NT2/D1 (cell line): ENCODE measurements around the gene IL3RA.

Experiments
- SUZ12 ChIP-seq: IDR thresholded peaks from 2 replicates; pipeline ENCODE4 v1.6.1; 2011; ENCODE audit not compliant: insufficient read length, insufficient read depth; ENCODE audit errors: extremely low read depth
- YY1 ChIP-seq: IDR thresholded peaks from 2 replicates; pipeline ENCODE4 v1.6.1; 2011; ENCODE audit not compliant: insufficient read length, insufficient read depth
- ZNF274 ChIP-seq: IDR thresholded peaks from 2 replicates; pipeline ENCODE4 v1.6.1; 2011; ENCODE audit warnings: mild to moderate bottlenecking, low read depth, low read length

GRCh38 chrX:1421433-1422134, 85.0 kb downstream of the IL3RA start:
- TF ChIP-seq SUZ12 (no peak), ZNF274 (no peak), YY1 (no peak)
